GM12878 (cell line): Measurements from ENCODE around the gene NF1. TPM values are rescaled to one million over a fixed set of nuclear protein-coding genes. Genes with fewer than 3 reads are reported as not detected.

ENCODE experiments used
- ATAC-seq: fragments of 200-7000 bp; cut with Tn5 transposase; 3 replicates; pipeline ENCODE4 v1.9.1; 2020; ENCODE audit warnings: mild to moderate bottlenecking, moderate library complexity
- BruUV-seq: library from RNA; stranded (reverse); fragments of 400-500 nt; replicated peaks from 2 replicates; lab custom pipeline; 2021; lab: Mats Ljungman, UMichigan
- CTCF ChIA-PET: fragments of 300-600 bp; sonication (Branson Sonifier 250); formaldehyde crosslinking; extraction: SDS; loops from one replicate; lab custom pipeline; 2021; ENCODE audit warnings: inconsistent platforms; lab: Yijun Ruan, JAX
- POLR2A ChIA-PET: fragments of 350-600 bp; formaldehyde crosslinking; extraction: SDS; loops from one replicate; lab custom pipeline; 2021; ENCODE audit warnings: inconsistent platforms; lab: Charles Lee
- RAD21 ChIA-PET: fragments of 300-600 bp; sonication (Branson Sonifier 250); formaldehyde crosslinking; loops from one replicate; lab custom pipeline; 2023; ENCODE audit warnings: antibody characterized with exemption; ENCODE audit not compliant: unreplicated experiment; lab: Charles Lee
- SMC1A ChIA-PET: fragments of 300-600 bp; sonication (Branson Sonifier 250); formaldehyde crosslinking; loops from one replicate; lab custom pipeline; 2023; ENCODE audit not compliant: unreplicated experiment, uncharacterized antibody; lab: Charles Lee
- DNase-seq: peaks from one replicate; pipeline ENCODE4 v3.0.0-alpha.2; 2011; ENCODE audit warnings: low read depth, low spot score
- FAIRE-seq: peaks from 3 replicates; lab custom pipeline; 2011; peaks lifted over from hg19 to GRCh38; lab: Jason Lieb, UNC
- H2AFZ ChIP-seq: 2 replicates; pipeline ENCODE4 v1.6.0; 2011; ENCODE audit warnings: low read depth, low read length, control low read depth; ENCODE audit not compliant: control insufficient read depth
- H3K27ac ChIP-seq: 2 replicates; pipeline ENCODE4 v1.5.1; 2011; ENCODE audit warnings: control low read depth; ENCODE audit not compliant: control insufficient read depth, insufficient read depth
- H3K27me3 ChIP-seq, 2 experiments: replicated peaks in 1 of 2; 2 replicates each; pipeline versions ENCODE4 v1.6.0 to v1.6.1; 2011; ENCODE audit warnings: low read length in 1 of 2; ENCODE audit not compliant: control insufficient read depth in 2 of 2, insufficient read depth in 2 of 2
- H3K36me3 ChIP-seq, 2 experiments: 2 replicates each; pipeline ENCODE4 v1.5.1; 2011; ENCODE audit warnings: low read length in 1 of 2; ENCODE audit not compliant: control insufficient read depth in 2 of 2, insufficient read depth in 2 of 2
- H3K4me1 ChIP-seq: 2 replicates; pipeline ENCODE4 v1.6.1; 2011; ENCODE audit warnings: mild to moderate bottlenecking, low read length, moderate library complexity, mixed read lengths; ENCODE audit not compliant: control insufficient read depth, insufficient read depth
- H3K4me2 ChIP-seq: 2 replicates; pipeline ENCODE4 v1.6.0; 2011; ENCODE audit warnings: control low read depth; ENCODE audit not compliant: control insufficient read depth, insufficient read depth
- H3K4me3 ChIP-seq: fragments of 200-600 bp; sonication (generic); 2 replicates; pipeline ENCODE4 v1.5.1; 2016
- H3K79me2 ChIP-seq: 2 replicates; pipeline ENCODE4 v1.6.0; 2011; ENCODE audit warnings: low read length; ENCODE audit not compliant: control insufficient read depth, insufficient read depth
- H3K9ac ChIP-seq: 2 replicates; pipeline ENCODE4 v1.8.0; 2011; ENCODE audit warnings: low read length, control low read depth, mixed read lengths; ENCODE audit not compliant: control insufficient read depth, insufficient read depth
- H3K9me3 ChIP-seq: replicated peaks from 3 replicates; pipeline ENCODE4 v1.5.1; 2011; ENCODE audit warnings: mild to moderate bottlenecking, low read length; ENCODE audit not compliant: control insufficient read depth, insufficient read depth
- H4K20me1 ChIP-seq: 2 replicates; pipeline ENCODE4 v1.6.0; 2011; ENCODE audit not compliant: control insufficient read depth, insufficient read depth
- ATF3 ChIP-seq: IDR thresholded peaks from 2 replicates; pipeline ENCODE4 v1.6.1; 2011; ENCODE audit warnings: low read depth, mild to moderate bottlenecking, low read length, moderate library complexity, borderline replicate concordance; ENCODE audit errors: extremely low read depth
- BACH1 ChIP-seq: fragments of 450-650 bp; IDR thresholded peaks from 2 replicates; pipeline ENCODE4 v1.6.1; 2017; ENCODE audit warnings: mild to moderate bottlenecking, borderline replicate concordance
- BHLHE40 ChIP-seq, 2 experiments: fragments of 450-650 bp in 1 of 2; IDR thresholded peaks; 2 replicates each; pipeline ENCODE4 v1.6.1; 2011 to 2017; ENCODE audit warnings: low read depth in 2 of 2, borderline replicate concordance in 1 of 2, improper control_type of control experiment in 1 of 2, low read length in 1 of 2, mild to moderate bottlenecking in 1 of 2
- DPF2 ChIP-seq: fragments of 450-650 bp; IDR thresholded peaks from 2 replicates; pipeline ENCODE4 v1.6.1; 2017; ENCODE audit warnings: mild to moderate bottlenecking
- IKZF1 ChIP-seq: fragments of 450-650 bp; conservative IDR thresholded peaks from 2 replicates; pipeline ENCODE4 v1.6.1; 2017; ENCODE audit warnings: antibody characterized with exemption, mild to moderate bottlenecking
- IKZF2 ChIP-seq, 2 experiments: fragments of 450-650 bp; IDR thresholded peaks; 2 replicates each; pipeline ENCODE4 v1.6.1; 2017; ENCODE audit warnings: mild to moderate bottlenecking in 2 of 2, moderate library complexity in 2 of 2
- MTA2 ChIP-seq: fragments of 450-650 bp; IDR thresholded peaks from 2 replicates; pipeline ENCODE4 v1.6.1; 2016; ENCODE audit warnings: low read depth, mild to moderate bottlenecking, moderate library complexity
- MTA3 ChIP-seq: IDR thresholded peaks from 2 replicates; pipeline ENCODE4 v1.6.1; 2012; ENCODE audit warnings: low read length, inconsistent platforms, borderline replicate concordance
- NBN ChIP-seq: fragments of 450-650 bp; IDR thresholded peaks from 2 replicates; pipeline ENCODE4 v1.6.1; 2016
- NR2F1 ChIP-seq: fragments of 450-650 bp; conservative IDR thresholded peaks from 2 replicates; pipeline ENCODE4 v1.6.1; 2017; ENCODE audit warnings: mild to moderate bottlenecking
- RAD51 ChIP-seq: fragments of 450-650 bp; IDR thresholded peaks from 2 replicates; pipeline ENCODE4 v1.6.1; 2016; ENCODE audit warnings: moderate library complexity, mild to moderate bottlenecking, inconsistent platforms
- WGBS: methylation state at CpG from one replicate; pipeline ENCODE4 v1.1.6; 2016; ENCODE audit warnings: low lambda C conversion rate; ENCODE audit not compliant: insufficient replicate concordance, insufficient coverage; ENCODE audit errors: missing lambda C conversion rate; 5-methylcytosine and 5-hydroxymethylcytosine counted together
- in situ Hi-C: fragments of 300-500 bp; cut with MboI; formaldehyde crosslinking; loops from 9 replicates; pipeline ENCODE4 v1.14.3; 2018; ENCODE audit warnings: mixed read lengths
- intact Hi-C: fragments of 100-400 bp; cut with micrococcal nuclease; formaldehyde crosslinking; loops from one replicate; pipeline ENCODE4 v1.14.2; 2022; ENCODE audit not compliant: unreplicated experiment
- polyA plus RNA-seq, 11 experiments: library from polyadenylated mRNA; depleted of rRNA in 4 of 11; unstranded in 6 of 11; stranded (reverse) in 5 of 11; fragments of >200 nt; fragmentation: Nextera tagmentation in 4 of 11; fragmentation: Illumina TruSeq in 1 of 11; extraction: Ambion mirVana in 4 of 11; extraction: Trizol in 1 of 11; gene quantifications; 1 replicate in 1 of 11; 2 replicates in 10 of 11; pipeline versions ENCODE4 v1.2.1 to v1.2.3, GENCODE V29; 2011 to 2016; ENCODE audit warnings: inconsistent platforms in 2 of 11, missing spikeins in 2 of 11, low read depth in 1 of 11
- total RNA-seq, 4 experiments: library from RNA; depleted of rRNA in 3 of 4; stranded (reverse); fragments of >200 nt in 3 of 4; fragmentation: Illumina TruSeq in 1 of 4; extraction: Trizol in 1 of 4; gene quantifications; 2 replicates each; pipeline versions ENCODE4 v1.2.1 to v1.2.3, GENCODE V29; 2013 to 2021

Gene NF1
- total and polyA plus RNA-seq, 10 of the 15 experiments (the other 5 are each of a cell fraction or from before 2014, with no cell fraction given), result 2.5 to 31.8 (median 16.6) TPM

GRCh38 chr17:31052187-31052889 is 42.4 kb upstream of the NF1 start:
- BruUV-seq, result no TSS peak
- Histone ChIP-seq H3K4me2 (no peak overlapping the region), H3K27ac (no peak overlapping the region), H3K27me3 (no peaks in the 10 kb centered on the region), H3K79me2 (no peaks in the 10 kb centered on the region), H2AFZ (no peak overlapping the region), H3K9ac (no peak overlapping the region), H3K4me1 (no peaks in the 10 kb centered on the region), H3K9me3 (no peaks in the 10 kb centered on the region), H4K20me1 (no peaks in the 10 kb centered on the region), H3K4me3 (no peak overlapping the region), H3K36me3 (no peaks in the 10 kb centered on the region)
- ChIA-PET RAD21 (interaction anchor here (0.7 kb wide), 1 partner anchor 9 kb away, joined by 3 read pairs; no protein-coding TSS in a partner anchor), POLR2A (no interaction called here), SMC1A (interaction anchor here (0.7 to 1.5 kb wide), 5 partner anchors 17 to 197 kb away, joined by 3 to 4 read pairs (median 3); no protein-coding TSS in a partner anchor), CTCF (interaction anchor here (1.0 kb wide), 1 partner anchor 163 kb away, joined by 3 read pairs; no protein-coding TSS in a partner anchor)
- no peak for TF ChIP-seq ATF3
- peak; percentile 44; the same call in 1 of the 2 replicates for TF ChIP-seq RAD51
- peak; percentile 52 for TF ChIP-seq IKZF1
- TF ChIP-seq NBN, result 0 out of 2 replicates have a peak, but pooled peaks have one; percentile 37
- TF ChIP-seq IKZF2 (IDR thresholded peaks at IDR 0.05), result peak; percentile 23 to 53; a peak in 3 of 4 replicates
- TF ChIP-seq BHLHE40 (IDR thresholded peaks at IDR 0.05; ENCODE audit: borderline replicate concordance in 1 of 2, low read depth in 2 of 2, low read length in 1 of 2), result peak; percentile 40 to 80; a peak in 3 of 4 replicates
- TF ChIP-seq BACH1, result peak; percentile 93; the same call in 1 of the 2 replicates
- TF ChIP-seq MTA2, result 0 out of 2 replicates have a peak, but pooled peaks have one; percentile 23
- no peak for TF ChIP-seq MTA3
- no peak for TF ChIP-seq NR2F1
- 0 out of 2 replicates have a peak, but pooled peaks have one; percentile 33 for TF ChIP-seq DPF2
- in situ Hi-C loops, result no loop called here
- no peak for FAIRE-seq
- intact Hi-C loops, result no loop called here
- no peak for DNase-seq
- no peak; the same call in 1 of the 3 replicates for ATAC-seq
- 65% methylated on average over 9 of the region's 9 CpGs for WGBS
